Liver (tissue), 3 donors: ENCODE measurements around the gene HIF1AN.

ENCODE experiments used
- CTCF ChIP-seq: fragments of 150-350 bp; IDR thresholded peaks from 2 replicates; pipeline ENCODE4 v1.5.1; 2017; ENCODE audit warnings: improper control_type of control experiment, low read depth, low read length; ENCODE audit not compliant: missing input control
- EGR1 ChIP-seq, 2 donors: IDR thresholded peaks; 2 replicates each; pipeline ENCODE4 v1.6.1; 2016 to 2018; ENCODE audit warnings: antibody characterized with exemption in 2 of 2, low read depth in 2 of 2
- FOXA2 ChIP-seq: IDR thresholded peaks from 2 replicates; pipeline ENCODE4 v1.6.1; 2016; ENCODE audit warnings: antibody characterized with exemption
- GABPA ChIP-seq, 2 donors: IDR thresholded peaks in 1 of 2; conservative IDR thresholded peaks in 1 of 2; 2 replicates each; pipeline ENCODE4 v1.6.1; 2016; ENCODE audit warnings: antibody characterized with exemption in 2 of 2, mild to moderate bottlenecking in 1 of 2, moderate library complexity in 1 of 2
- RAD21 ChIP-seq, 2 donors: IDR thresholded peaks; 2 replicates each; pipeline ENCODE4 v1.6.1; 2016; ENCODE audit warnings: antibody characterized with exemption in 2 of 2, mild to moderate bottlenecking in 2 of 2
- REST ChIP-seq: IDR thresholded peaks from 2 replicates; pipeline ENCODE4 v1.6.1; 2016; ENCODE audit warnings: antibody characterized with exemption, mild to moderate bottlenecking
- RXRA ChIP-seq, 2 donors: IDR thresholded peaks; 2 replicates each; pipeline ENCODE4 v1.6.1; 2017 to 2018; ENCODE audit warnings: antibody characterized with exemption in 2 of 2, mild to moderate bottlenecking in 1 of 2
- SP1 ChIP-seq: IDR thresholded peaks from 2 replicates; pipeline ENCODE4 v1.6.1; 2018; ENCODE audit warnings: antibody characterized with exemption, mild to moderate bottlenecking
- TAF1 ChIP-seq: conservative IDR thresholded peaks from 2 replicates; pipeline ENCODE4 v1.6.1; 2016; ENCODE audit warnings: antibody characterized with exemption, mild to moderate bottlenecking
- ZBTB33 ChIP-seq: IDR thresholded peaks from 2 replicates; pipeline ENCODE4 v1.6.1; 2016; ENCODE audit warnings: antibody characterized with exemption
- TF ChIP-seq, protein P1 (sequence below): IDR thresholded peaks from 2 replicates; pipeline ENCODE4 v1.6.1; 2016; ENCODE audit warnings: antibody characterized with exemption
- donor health status: healthy.
- donor health status: healthy.

- no peak for TF ChIP-seq CTCF
- TF ChIP-seq REST, result no peak
- no peak for TF ChIP-seq ZBTB33
- TF ChIP-seq RXRA (IDR thresholded peaks at IDR 0.05), result no peak
- TF ChIP-seq FOXA2, result no peak
- TF ChIP-seq EGR1 (IDR thresholded peaks at IDR 0.05; ENCODE audit: low read depth in 2 of 2), result no peak
- TF ChIP-seq SP1, result no peak
- TF ChIP-seq GABPA (IDR thresholded peaks at IDR 0.05 in 1 of 2, conservative IDR thresholded peaks at IDR 0.05 in 1 of 2), result no peak
- no peak for TF ChIP-seq TAF1
- TF ChIP-seq, protein P1, sequence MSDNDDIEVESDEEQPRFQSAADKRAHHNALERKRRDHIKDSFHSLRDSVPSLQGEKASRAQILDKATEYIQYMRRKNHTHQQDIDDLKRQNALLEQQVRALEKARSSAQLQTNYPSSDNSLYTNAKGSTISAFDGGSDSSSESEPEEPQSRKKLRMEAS, result no peak
- no peak for TF ChIP-seq RAD21 (IDR thresholded peaks at IDR 0.05)
Observed at GRCh38 chr10:100507357-100507732, 28.4 kb upstream of the HIF1AN start.
